GM12865 (cell line): ENCODE measurements around the gene TRIP4.
"Not testable (repeated sequence)": the region's sequence is repeated elsewhere in the genome, so short reads cannot be mapped to it uniquely, and the experiment has no call there.

Experiments
- DNase-seq: peaks from one replicate; pipeline ENCODE4 v3.0.0; 2010; ENCODE audit warnings: low read depth
- H3K4me3 ChIP-seq: 2 replicates; pipeline ENCODE4 v1.5.1; 2011; ENCODE audit warnings: mild to moderate bottlenecking, low read depth, low read length, control low read depth
- TF ChIP-seq, protein P1 (sequence below): IDR thresholded peaks from 2 replicates; pipeline ENCODE4 v1.5.1; 2011; ENCODE audit warnings: low read length, control low read depth, low read depth, inconsistent platforms; ENCODE audit not compliant: insufficient read depth; ENCODE audit errors: missing control alignments

TRIP4 gene

DNA sequence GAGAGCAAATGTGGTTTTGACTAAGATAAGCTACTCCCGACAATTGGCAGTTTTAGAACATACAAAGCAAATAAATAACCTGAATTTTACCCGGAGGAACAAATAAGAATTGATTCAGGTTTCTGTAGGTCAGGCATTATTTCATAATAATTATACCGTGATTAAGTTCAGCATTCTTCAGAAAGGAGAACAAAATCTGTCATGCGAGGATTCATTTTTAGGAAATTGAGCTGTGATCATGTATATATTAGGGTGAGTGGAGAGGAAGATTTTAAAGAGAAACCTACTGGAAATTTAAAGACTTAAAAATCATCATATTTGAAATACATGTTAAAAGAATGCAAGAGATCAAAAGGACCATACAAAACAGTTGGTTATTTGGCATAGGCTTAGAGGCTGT, 93.3 kb downstream of the TRIP4 start:
- TF ChIP-seq, protein P1, sequence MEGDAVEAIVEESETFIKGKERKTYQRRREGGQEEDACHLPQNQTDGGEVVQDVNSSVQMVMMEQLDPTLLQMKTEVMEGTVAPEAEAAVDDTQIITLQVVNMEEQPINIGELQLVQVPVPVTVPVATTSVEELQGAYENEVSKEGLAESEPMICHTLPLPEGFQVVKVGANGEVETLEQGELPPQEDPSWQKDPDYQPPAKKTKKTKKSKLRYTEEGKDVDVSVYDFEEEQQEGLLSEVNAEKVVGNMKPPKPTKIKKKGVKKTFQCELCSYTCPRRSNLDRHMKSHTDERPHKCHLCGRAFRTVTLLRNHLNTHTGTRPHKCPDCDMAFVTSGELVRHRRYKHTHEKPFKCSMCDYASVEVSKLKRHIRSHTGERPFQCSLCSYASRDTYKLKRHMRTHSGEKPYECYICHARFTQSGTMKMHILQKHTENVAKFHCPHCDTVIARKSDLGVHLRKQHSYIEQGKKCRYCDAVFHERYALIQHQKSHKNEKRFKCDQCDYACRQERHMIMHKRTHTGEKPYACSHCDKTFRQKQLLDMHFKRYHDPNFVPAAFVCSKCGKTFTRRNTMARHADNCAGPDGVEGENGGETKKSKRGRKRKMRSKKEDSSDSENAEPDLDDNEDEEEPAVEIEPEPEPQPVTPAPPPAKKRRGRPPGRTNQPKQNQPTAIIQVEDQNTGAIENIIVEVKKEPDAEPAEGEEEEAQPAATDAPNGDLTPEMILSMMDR, result no peak
- no peak overlapping the region for H3K4me3 ChIP-seq
- DNase-seq, result no peak

DNA sequence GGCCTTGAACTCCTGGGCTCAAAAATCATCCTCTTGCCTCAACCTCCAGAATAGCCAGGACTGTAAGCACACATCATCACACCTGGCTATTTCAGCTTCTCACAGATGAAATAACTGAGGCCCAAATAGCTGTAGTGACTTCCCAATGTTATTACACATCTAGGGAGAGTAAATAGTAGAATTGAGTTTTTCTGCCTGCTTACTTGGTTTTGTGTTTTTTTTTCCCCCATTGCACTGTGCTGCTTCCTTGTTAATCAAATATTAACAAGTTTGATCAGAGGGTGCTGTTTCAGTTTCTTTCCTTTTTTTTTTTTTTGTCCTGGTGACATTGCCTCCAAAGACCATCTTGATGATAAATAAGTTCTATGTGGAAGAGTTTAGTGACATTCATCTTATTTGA, 96.1 kb downstream of the TRIP4 start:
- TF ChIP-seq, protein P1, result no peak
- H3K4me3 ChIP-seq, result no peak overlapping the region
- no peak for DNase-seq

DNA sequence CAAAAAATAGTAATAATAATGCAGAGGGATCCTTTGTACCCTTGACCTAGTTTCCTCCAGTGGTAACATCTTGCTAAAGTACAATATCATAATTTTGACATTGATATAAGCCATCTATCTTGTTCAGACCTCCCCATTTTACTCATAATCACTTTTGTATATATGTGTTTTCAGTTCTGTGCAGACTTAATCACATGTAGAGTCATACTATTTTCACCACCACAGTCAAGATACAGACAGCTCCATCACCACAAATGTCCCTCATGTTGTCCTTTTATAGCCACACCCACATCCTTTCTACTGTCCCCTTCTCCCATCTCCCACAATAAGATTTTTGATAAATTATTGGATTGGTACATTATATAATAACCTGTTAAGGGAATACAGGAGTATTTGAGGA, 98.2 kb downstream of the TRIP4 start:
- no peak overlapping the region for H3K4me3 ChIP-seq
- DNase-seq, result no peak
- TF ChIP-seq, protein P1, result no peak

DNA sequence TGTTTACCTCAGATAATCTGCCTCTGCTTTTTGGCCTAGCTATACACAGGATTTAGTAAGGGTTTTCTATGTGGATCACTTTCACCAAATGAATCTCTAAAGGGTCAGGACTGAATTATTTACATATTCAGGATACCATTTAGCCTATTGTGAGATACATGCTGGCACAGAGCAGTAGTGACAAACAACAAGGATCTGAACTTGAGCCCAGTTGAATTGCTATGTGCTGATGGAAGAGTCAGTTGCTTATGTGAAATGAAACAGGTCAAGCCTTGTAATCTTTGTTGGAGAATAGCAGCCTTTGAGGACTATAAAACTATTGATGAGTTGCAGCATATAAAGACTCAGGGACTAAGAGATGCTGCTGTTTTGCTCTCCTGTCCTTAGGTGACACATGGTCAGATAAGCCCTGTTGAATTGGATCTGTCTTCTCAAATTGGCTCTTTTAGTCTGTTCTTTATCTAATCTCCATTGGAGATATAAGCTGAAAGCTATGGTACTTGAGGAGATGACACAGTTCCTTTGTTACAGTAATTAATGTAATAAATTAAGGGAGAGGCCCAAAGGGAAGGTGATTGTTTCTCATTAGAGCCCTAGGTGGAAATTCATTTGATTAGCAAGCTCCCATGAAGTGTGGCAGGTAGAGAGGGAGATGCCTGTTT, 103.1 kb downstream of the TRIP4 start:
- TF ChIP-seq, protein P1, result no peak
- DNase-seq, result no peak
- H3K4me3 ChIP-seq, result no peak overlapping the region

DNA sequence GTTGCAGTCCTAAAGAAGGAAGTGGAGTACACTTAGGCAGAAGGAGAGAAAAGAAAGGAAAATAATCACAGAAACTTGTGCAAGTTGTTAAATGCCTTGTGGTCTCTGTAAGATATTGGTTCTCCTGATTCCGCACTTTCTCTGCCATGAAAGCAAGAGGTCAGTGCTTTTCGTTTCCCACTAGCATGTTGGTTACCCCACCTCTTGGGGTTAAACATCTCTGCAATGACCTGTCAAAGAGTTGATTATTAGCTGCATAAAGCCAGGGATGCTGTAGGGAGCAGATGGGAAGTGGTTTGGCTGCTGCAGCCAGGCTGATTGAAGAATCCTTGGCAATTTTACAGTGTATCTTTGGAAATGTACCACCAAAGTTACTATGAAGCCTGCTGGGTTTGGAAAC, 106.0 kb downstream of the TRIP4 start:
- TF ChIP-seq, protein P1, result no peak
- DNase-seq, result no peak

DNA sequence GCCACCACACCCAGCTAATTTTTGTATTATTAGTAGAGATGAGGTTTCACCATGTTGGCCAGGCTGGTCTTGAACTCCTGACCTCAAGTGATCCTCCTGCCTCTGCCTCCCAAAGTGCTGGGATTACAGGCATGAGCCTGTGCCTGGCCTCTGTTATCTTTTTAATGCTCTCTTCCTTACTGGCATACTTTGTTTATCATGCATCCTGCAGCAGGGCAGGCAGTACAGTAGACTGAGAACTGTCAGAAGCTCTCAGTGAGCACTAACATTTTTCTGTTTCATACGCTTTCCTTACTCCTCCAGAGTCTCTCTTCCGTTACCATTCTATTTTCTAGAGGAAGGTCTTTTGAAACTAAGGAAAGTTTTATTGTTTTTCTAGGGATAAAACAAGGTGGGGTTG, 108.3 kb downstream of the TRIP4 start:
- not testable (repeated sequence) for H3K4me3 ChIP-seq, DNase-seq

More for the DNA sequence above, 106.0 kb downstream of the TRIP4 start:
- no peak overlapping the region for H3K4me3 ChIP-seq

DNA sequence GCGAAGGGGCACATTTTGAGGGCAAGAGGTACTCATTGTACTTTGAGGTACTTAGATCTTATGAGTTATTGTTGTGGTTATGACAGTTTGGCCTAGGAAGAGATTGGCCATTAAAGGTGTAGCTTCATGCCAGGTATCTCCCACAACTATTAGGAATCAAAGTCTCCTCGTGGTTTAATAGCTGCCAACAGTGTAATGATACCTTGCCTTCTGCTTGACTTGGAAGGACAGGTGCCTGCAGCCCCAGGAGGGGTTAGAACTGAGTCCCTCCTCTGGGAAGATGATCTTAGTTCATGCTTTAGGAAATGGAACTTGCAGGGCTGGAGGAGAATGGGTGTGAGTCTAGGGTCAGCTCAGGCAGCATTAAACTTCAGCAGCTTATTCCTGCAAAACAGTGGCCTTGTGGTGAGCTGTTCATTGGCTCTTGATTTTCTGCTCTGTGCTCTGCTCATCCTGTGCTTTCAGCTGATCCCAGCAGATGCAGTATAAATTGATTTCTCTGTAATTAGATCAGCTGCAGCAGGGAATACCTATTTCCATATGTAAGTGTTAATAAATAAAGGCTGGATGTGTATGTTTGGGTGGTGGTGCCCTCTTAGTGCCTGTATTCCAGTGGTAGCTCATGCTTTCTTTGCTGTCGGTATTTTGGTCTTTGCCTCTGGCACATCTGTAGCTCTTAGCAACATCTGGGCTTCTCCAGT, 113.2 kb downstream of the TRIP4 start:
- DNase-seq, result no peak
- no peak overlapping the region for H3K4me3 ChIP-seq
- TF ChIP-seq, protein P1, result no peak
